Right ventricle myocardium superior (tissue), 1 donor: Measurements from ENCODE around the gene NEK11. TPM values are rescaled to one million over a fixed set of nuclear protein-coding genes. Genes with fewer than 3 reads are reported as not detected.
A peak's percentile ranks its signal among the peaks of the same experiment; 100 is the strongest.
"Not testable (repeated sequence)": the region's sequence is repeated elsewhere in the genome, so short reads cannot be mapped to it uniquely, and the experiment has no call there.

Source experiments
- ATAC-seq: fragments of 200-7000 bp; cut with Tn5 transposase; one replicate; pipeline ENCODE4 v1.9.1; 2020; ENCODE audit warnings: mild to moderate bottlenecking; ENCODE audit not compliant: poor library complexity
- DNase-seq: peaks from one replicate; pipeline ENCODE4 v3.0.0-alpha.2; 2020
- intact Hi-C: fragments of 100-400 bp; cut with DNase I; formaldehyde crosslinking; loops from one replicate; pipeline ENCODE4 v1.11.2; 2022
- total RNA-seq: library from RNA; stranded (reverse); fragmentation: NEBNext Ultra II Directional; extraction: Animal tissue kit (Norgen Biotek cat#: 25700); gene quantifications from one replicate; pipeline ENCODE4 v1.2.1, GENCODE V29; 2021
- donor health status: DM: no; HTN: yes; CAD: no; lungs with severe emphysema.

NEK11 gene
- total RNA-seq, 1 donor from 2014 or later, result 1.3 TPM

GRCh38 chr3:131033480-131034080, 6.9 kb downstream of the NEK11 start:
- ATAC-seq (no peak), DNase-seq (no peak)
- intact Hi-C loops, result loop anchor here (10.0 kb wide), 1 partner anchor 1001 kb away; the partner anchor contains the start of gene CPNE4

GRCh38 chr3:131036200-131036816, 9.6 kb downstream of the NEK11 start:
- DNase-seq, result no peak
- no peak for ATAC-seq
- intact Hi-C loops, result loop anchor here (10.0 kb wide), 1 partner anchor 998 kb away; the partner anchor contains the start of gene CPNE4

GRCh38 chr3:131036986-131037385, 10.3 kb downstream of the NEK11 start:
- no peak for DNase-seq
- ATAC-seq, result no peak
- intact Hi-C loops, result loop anchor here (10.0 kb wide), 1 partner anchor 998 kb away; the partner anchor contains the start of gene CPNE4

GRCh38 chr3:131038326-131038725, 11.6 kb downstream of the NEK11 start:
- DNase-seq (no peak), ATAC-seq (no peak)
- intact Hi-C loops, result loop anchor here (10.0 kb wide), 1 partner anchor 996 kb away; the partner anchor contains the start of gene CPNE4

GRCh38 chr3:131042271-131042985, 15.8 kb downstream of the NEK11 start:
- DNase-seq, ATAC-seq, intact Hi-C loops: not testable (repeated sequence)

- ATAC-seq, result no peak
- DNase-seq, result no peak
- intact Hi-C loops, result no loop called here
These were observed 20.9 kb downstream of the NEK11 start for GRCh38 chr3:131047582-131047981.

GRCh38 chr3:131048030-131048429, 21.4 kb downstream of the NEK11 start:
- DNase-seq (no peak), ATAC-seq (no peak)
- intact Hi-C loops, result no loop called here

GRCh38 chr3:131050001-131050400, 23.3 kb downstream of the NEK11 start:
- intact Hi-C loops, result no loop called here
- ATAC-seq (no peak), DNase-seq (no peak)

GRCh38 chr3:131053043-131053859, 26.6 kb downstream of the NEK11 start:
- ATAC-seq, result no peak
- intact Hi-C loops, result no loop called here
- DNase-seq, result no peak

GRCh38 chr3:131067983-131068382, 41.3 kb downstream of the NEK11 start:
- intact Hi-C loops, result no loop called here
- DNase-seq (no peak), ATAC-seq (peak; percentile 36)

GRCh38 chr3:131072099-131072559, 45.5 kb downstream of the NEK11 start:
- no peak for ATAC-seq
- intact Hi-C loops, result no loop called here
- no peak for DNase-seq

- intact Hi-C loops, result no loop called here
- no peak for DNase-seq
- peak; percentile 89 for ATAC-seq
These were observed 46.2 kb downstream of the NEK11 start for GRCh38 chr3:131072845-131073244.

GRCh38 chr3:131075632-131076328, 49.1 kb downstream of the NEK11 start:
- ATAC-seq (no peak), DNase-seq (no peak)
- intact Hi-C loops, result no loop called here

GRCh38 chr3:131077904-131078303, 51.2 kb downstream of the NEK11 start:
- no peak for DNase-seq
- ATAC-seq, result no peak
- intact Hi-C loops, result no loop called here

- DNase-seq (no peak), ATAC-seq (no peak)
- intact Hi-C loops, result no loop called here
These were observed 52.4 kb downstream of the NEK11 start for GRCh38 chr3:131079086-131079485.

- ATAC-seq, result no peak
- intact Hi-C loops, result no loop called here
- no peak for DNase-seq
These were observed 54.5 kb downstream of the NEK11 start for GRCh38 chr3:131081224-131081623.

GRCh38 chr3:131082246-131082645, 55.6 kb downstream of the NEK11 start:
- DNase-seq (no peak), ATAC-seq (no peak)
- intact Hi-C loops, result no loop called here
